ENCODE results near the gene ST6GAL2.

DNA sequence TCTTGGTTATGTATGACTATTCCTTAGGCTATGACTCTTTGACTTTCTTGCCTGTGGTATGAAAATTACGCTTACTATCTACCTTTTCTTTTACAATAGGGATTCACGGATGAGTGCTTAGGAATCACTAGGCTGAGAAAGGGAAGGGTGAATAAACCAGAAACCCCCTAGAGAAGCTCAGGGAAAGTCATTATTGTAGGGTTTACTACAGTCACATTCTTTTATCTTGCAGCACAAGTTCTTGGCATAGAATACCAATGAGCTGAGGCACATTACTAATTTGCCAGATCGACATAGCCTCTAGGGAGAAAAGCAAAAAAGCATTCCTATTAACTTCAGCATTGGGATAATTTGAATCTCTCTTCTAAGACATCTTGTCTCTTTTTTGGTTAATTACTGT lies 103.3 kb downstream of the ST6GAL2 start:
- no peak for TF ChIP-seq POLR2AphosphoS5 (IDR thresholded peaks at IDR 0.05; ENCODE audit: low read depth, low read length)
- no peak for TF ChIP-seq POLR2A (IDR thresholded peaks at IDR 0.05; ENCODE audit: low read depth, low read length)
